Activated naive CD8-positive, alpha-beta T cell treated with anti-CD3 and anti-CD28 coated beads for 36 hours (primary cell): ENCODE data around the gene CSMD2. TPM values are rescaled to one million over a fixed set of nuclear protein-coding genes. Genes with fewer than 3 reads are reported as not detected.

ENCODE experiments used
- DNase-seq: peaks from one replicate; pipeline ENCODE4 v3.0.0; 2021
- H3K27ac Mint-ChIP-seq: one replicate; pipeline ENCODE4 v1.8.0; 2022; ENCODE audit warnings: mild to moderate bottlenecking, moderate library complexity, mixed read lengths
- H3K27me3 Mint-ChIP-seq: one replicate; pipeline ENCODE4 v1.8.0; 2022; ENCODE audit warnings: mild to moderate bottlenecking, mixed read lengths
- H3K36me3 Mint-ChIP-seq: one replicate; pipeline ENCODE4 v1.8.0; 2021; ENCODE audit warnings: mild to moderate bottlenecking, mixed read lengths
- H3K4me1 Mint-ChIP-seq: one replicate; pipeline ENCODE4 v1.8.0; 2021; ENCODE audit warnings: mixed read lengths
- H3K4me3 Mint-ChIP-seq: one replicate; pipeline ENCODE4 v1.8.0; 2022; ENCODE audit warnings: mild to moderate bottlenecking, moderate library complexity, mixed read lengths
- H3K9me3 Mint-ChIP-seq: one replicate; pipeline ENCODE4 v1.8.0; 2022; ENCODE audit warnings: mixed read lengths
- total RNA-seq, 2 experiments: library from RNA; stranded (reverse); gene quantifications; one replicate each; pipeline ENCODE4 v1.2.3, GENCODE V29; 2021

Gene CSMD2
- total RNA-seq, 2 experiments from 2014 or later = not detected

DNA sequence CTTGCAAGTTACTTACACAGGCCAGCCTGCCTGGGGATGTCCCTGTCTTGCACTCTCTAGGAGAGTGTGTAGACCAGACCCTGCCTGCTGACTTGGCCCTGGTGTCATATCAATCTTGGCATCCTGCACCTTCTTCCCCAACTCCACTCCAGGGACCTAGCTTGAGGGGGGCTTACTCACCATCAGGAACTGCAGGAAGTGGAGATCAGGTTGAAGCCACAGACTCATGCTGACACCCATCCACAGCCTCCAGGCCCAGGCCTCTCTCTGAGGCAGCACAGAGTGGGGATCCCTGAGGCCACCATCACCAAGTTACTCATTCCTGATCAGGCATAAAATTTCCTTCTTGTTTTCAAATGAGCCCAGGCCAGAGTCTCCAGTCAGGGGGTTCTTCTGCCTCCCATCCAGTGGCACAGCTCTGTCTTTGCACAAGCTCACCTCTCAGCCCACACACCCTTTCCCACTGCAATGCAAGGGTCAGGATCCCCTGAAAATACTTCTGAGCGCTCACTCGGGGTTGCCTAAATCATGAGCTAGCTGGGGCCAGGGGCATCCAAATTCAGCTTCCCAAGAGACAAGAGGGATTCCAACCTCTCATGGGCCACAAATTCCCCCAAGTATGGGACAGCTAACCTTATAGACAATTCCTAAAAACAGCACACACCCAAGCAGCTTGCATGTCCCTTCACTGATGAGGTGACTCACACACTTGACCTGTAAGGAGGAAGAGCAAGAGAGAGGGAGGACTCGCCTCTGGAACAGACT, 33.5 kb downstream of the CSMD2 start:
- Mint-ChIP-seq H3K36me3 (no peaks in the 10 kb centered on the region), H3K4me3 (no peak overlapping the region), H3K9me3 (no peaks in the 10 kb centered on the region), H3K4me1 (no peaks in the 10 kb centered on the region), H3K27ac (no peak overlapping the region), H3K27me3 (peaks cover 17% of the 10 kb centered on the region)
- no peak for DNase-seq

DNA sequence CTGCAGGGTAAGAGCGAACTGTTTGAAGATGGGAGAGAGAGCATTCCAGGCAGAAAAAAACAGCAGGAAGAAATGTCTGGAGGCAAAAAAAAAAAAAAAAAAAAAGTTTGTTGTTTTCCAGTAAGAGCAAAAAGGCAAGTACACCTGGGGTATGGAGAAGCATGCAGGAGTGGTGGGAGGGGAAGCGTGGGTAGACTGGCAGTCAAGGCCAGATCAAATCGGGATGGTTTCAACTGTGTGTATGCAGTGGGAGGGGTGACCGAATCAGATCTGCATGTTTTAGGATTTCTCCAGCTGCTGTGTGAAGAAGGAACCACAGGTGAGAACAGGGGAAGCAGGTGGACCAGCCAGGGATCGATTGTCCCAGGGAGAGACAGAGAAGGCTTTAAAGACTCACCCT, 34.7 kb downstream of the CSMD2 start:
- no peak for DNase-seq
- no peak overlapping the region for H3K27ac Mint-ChIP-seq
- peaks cover 17% of the 10 kb centered on the region for H3K27me3 Mint-ChIP-seq
- no peaks in the 10 kb centered on the region for H3K9me3 Mint-ChIP-seq
- no peaks in the 10 kb centered on the region for H3K4me1 Mint-ChIP-seq
- no peaks in the 10 kb centered on the region for H3K36me3 Mint-ChIP-seq
- no peak overlapping the region for H3K4me3 Mint-ChIP-seq

DNA sequence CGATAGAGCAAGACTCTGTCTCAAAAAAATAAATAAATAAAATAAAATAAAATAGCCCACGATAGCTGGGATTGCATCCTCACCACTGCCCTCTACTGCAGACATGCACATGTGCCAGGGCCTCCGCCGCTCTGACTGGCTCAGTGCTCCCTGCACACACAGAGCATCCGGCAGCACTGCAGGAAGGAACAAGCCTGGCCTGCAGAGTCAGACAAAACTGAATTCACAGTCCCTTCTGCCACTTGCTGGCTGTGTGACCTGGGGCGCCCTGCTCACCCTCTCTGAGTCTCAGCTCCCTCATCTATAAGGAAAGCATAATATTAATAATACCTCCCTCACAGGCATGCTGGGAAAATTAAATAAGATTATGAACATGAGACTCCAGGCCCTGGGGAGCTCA, 35.4 kb downstream of the CSMD2 start:
- Mint-ChIP-seq H3K4me1 (no peaks in the 10 kb centered on the region), H3K36me3 (no peaks in the 10 kb centered on the region), H3K27ac (no peak overlapping the region), H3K4me3 (no peak overlapping the region), H3K27me3 (peaks cover 21% of the 10 kb centered on the region), H3K9me3 (no peaks in the 10 kb centered on the region)
- DNase-seq = no peak

DNA sequence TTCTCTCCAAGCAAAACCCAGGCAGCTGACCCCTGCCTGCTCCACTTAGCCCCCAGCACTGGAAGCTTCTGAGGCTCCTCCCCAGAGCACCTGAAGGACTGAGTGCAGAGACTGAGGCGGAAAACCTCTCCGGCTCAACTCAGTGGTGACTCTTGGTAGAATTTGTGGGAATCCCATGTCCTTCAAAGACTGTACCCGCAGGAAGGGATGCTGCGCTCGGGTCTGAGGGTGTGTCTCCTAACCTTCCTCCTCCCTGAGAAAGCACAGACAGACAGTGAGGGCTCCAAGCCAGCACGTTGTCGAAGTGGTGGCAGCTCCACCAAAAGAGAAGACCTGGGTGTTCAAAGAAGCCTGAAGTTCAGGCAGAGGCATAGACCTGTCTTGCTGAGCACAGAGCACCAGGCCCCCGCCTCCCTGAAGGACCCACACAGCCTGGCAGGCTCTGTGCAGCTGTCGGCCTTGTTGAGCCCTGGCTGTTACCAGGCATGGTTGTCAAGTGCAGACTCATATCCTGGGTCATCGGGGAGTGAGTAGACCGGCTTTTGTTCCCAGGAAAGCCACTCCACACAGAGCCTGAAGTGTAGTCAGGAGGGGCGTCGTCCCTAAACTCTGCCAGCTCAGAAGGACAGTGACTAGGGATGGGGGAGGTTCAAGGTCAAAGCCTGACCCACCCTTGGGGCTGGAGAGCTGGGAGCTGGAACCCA, 36.7 kb downstream of the CSMD2 start:
- no peak overlapping the region for H3K27ac Mint-ChIP-seq
- no peak overlapping the region for H3K4me3 Mint-ChIP-seq
- H3K27me3 Mint-ChIP-seq = peaks cover 21% of the 10 kb centered on the region
- H3K4me1 Mint-ChIP-seq = no peaks in the 10 kb centered on the region
- no peaks in the 10 kb centered on the region for H3K36me3 Mint-ChIP-seq
- no peak for DNase-seq
- no peaks in the 10 kb centered on the region for H3K9me3 Mint-ChIP-seq

DNA sequence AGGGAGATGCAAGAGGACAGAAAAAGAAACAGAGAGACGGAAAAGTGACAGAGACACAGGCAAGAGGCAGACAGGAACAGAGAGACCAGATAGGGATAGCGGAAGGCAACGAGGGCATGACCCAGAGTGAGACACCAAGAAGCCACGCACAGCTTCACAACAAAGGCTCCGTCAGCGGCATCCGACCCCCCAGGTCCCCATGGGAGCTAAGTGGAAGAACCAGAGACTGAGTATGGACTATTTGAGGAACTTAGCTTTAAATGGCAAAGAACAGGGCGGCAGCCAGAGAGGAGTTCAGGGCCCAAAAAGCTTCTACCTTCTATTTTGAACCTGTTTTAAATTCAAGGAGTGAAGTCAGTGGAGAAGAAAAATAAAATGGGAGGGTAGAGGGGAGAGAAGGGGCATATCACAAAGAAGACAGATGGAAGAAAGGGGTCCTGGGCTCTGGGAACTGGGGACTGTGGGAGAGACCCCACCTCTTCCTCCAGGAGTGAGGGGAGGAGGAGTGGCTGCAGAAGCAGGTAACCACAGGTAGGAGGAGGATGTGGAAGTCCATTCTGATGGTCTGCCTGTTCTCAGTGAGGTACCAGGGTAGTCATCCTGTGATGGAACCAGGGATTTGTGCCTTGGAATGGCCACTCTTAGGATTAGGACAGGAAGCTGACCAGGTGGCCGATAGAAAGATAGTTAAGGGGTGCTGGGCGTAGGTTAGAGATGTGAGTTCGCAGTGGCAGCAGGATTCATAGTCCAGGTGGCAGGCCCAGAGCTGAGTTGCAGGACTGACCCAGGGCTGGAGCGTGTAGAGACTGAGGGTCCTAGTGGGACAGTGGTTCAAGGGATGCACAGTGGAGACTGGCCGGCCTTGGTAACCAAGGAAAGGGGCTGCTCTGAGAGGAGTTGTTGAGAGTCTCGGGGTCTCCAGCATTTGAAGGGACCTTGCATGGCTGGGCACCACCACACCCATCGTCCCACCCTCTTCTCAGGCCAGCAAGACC, 37.7 kb downstream of the CSMD2 start:
- H3K27ac Mint-ChIP-seq = no peak overlapping the region
- no peaks in the 10 kb centered on the region for H3K4me1 Mint-ChIP-seq
- no peak overlapping the region for H3K4me3 Mint-ChIP-seq
- H3K9me3 Mint-ChIP-seq = no peaks in the 10 kb centered on the region
- no peak for DNase-seq
- peaks cover 20% of the 10 kb centered on the region for H3K27me3 Mint-ChIP-seq
- no peaks in the 10 kb centered on the region for H3K36me3 Mint-ChIP-seq

DNA sequence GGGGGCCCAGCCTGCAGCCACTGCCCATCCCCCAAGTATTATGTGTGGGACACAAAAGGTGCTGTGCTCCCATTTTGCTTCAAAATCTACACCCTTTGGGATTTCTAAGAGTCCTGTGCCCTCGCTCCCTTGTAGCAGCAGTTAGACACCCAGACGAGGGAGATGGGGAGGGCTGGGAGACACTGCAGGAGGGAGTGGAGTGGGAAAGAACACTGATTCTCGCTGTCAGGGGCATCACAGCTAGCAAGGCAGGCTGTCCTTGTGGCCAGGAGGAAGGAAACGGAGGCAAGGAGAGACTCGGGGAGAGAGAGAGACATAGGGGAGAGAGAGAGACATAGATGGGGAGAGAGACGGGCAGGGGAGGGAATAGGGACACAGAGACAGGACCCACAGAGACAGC, 38.5 kb downstream of the CSMD2 start:
- no peaks in the 10 kb centered on the region for H3K4me1 Mint-ChIP-seq

DNA sequence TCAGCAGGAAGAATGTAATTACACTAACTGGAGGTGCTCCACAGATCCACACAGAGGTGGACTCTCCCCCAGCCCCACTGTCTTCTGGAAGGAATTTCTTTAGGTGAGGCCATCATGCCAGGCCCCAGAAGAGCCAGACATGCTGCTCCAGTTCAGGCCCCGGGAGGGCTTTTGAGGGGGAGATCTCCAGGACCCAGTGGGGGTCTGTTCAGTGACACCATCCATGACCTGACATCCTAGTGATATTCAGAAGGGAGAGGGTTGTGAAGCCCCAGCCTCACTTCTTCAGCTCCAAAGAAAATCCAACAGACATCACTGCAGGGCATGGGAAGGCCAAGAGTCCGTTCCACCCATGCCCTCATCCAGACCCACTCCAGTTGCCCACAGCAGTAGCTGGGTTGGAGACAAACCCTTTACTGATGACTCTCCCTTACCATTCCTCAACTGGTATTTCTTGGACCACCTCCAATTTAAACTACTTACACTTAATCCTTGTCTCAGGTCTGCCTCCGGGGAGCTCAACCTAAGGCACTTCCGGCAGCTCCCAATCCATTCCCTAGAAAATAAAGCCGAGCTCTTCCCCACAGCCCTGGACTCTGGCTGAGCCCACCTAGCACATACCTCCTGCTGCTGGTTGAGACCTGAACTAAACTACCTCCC, 39.2 kb downstream of the CSMD2 start:
- Mint-ChIP-seq H3K36me3 (no peaks in the 10 kb centered on the region), H3K27ac (no peak overlapping the region), H3K27me3 (peaks cover 21% of the 10 kb centered on the region), H3K4me1 (no peaks in the 10 kb centered on the region), H3K4me3 (no peak overlapping the region), H3K9me3 (no peaks in the 10 kb centered on the region)
- no peak for DNase-seq

More for the DNA sequence above, 38.5 kb downstream of the CSMD2 start:
- DNase-seq = no peak
- Mint-ChIP-seq H3K36me3 (no peaks in the 10 kb centered on the region), H3K27me3 (peaks cover 21% of the 10 kb centered on the region), H3K4me3 (no peak overlapping the region), H3K9me3 (no peaks in the 10 kb centered on the region), H3K27ac (no peak overlapping the region)

DNA sequence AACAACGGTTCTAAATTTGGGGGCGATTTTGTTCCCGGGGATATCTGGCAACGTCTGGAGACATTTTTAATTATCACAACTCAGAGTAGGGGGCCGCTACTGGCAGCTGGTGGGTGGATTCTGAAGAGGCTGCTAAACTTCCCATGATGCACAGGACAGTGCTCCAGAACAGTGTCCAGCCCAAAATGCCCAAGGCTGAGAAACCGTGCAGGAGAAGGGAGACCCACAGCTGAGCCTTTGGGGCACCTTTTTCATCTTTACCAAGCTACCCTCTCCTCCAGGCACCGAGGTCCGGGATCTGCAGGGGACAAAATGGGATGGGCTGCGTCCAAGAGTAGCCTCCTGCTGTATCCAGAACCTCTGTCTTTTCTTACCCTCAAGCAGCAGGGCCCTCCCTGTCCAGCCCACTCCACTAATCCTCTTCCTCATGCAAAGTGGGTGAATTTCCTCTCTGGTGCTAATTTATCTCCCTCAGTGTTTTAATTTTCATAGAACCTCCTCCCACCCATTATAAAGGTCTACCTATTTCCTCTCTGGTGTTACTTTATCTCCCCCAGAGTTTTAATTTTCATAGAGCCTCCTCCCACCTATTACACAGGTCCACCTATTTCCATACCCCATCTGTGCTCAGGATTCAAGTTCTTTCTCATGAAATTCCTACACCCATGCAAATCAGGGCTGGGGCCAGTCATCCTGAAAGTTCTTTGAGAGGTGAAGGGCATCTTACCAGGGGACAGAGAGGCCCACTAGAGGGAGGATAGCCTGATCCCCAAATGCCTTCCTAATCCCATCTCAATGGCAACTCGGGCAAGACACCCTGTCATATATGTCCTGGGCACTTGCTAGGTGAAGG, 42.7 kb downstream of the CSMD2 start:
- H3K4me3 Mint-ChIP-seq = no peak overlapping the region
- no peaks in the 10 kb centered on the region for H3K36me3 Mint-ChIP-seq
- no peak overlapping the region for H3K27ac Mint-ChIP-seq
- DNase-seq = no peak
- H3K27me3 Mint-ChIP-seq = peaks cover 15% of the 10 kb centered on the region
- H3K4me1 Mint-ChIP-seq = no peaks in the 10 kb centered on the region
- H3K9me3 Mint-ChIP-seq = peaks cover 8% of the 10 kb centered on the region

DNA sequence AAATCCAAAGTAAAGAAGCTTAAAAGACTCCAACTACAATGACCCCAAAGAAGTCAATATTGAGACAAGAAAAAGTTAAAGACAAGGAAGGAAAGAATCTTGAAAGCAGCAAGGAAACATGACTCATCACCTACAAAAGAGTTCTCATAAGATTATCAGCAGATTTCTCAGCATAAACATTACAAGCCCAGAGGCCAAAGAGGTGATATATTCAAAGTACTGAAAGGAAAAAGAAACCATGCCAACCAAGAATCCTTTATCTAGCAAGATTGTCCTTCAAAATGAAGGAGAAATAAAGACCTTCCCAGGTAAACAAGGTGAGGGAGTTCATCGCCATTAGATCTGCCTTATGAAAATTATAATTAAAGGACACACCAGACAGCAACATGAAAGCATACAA, 49.8 kb downstream of the CSMD2 start:
- H3K27me3 Mint-ChIP-seq = no peaks in the 10 kb centered on the region
- H3K4me3 Mint-ChIP-seq = no peak overlapping the region
- H3K27ac Mint-ChIP-seq = no peak overlapping the region

DNA sequence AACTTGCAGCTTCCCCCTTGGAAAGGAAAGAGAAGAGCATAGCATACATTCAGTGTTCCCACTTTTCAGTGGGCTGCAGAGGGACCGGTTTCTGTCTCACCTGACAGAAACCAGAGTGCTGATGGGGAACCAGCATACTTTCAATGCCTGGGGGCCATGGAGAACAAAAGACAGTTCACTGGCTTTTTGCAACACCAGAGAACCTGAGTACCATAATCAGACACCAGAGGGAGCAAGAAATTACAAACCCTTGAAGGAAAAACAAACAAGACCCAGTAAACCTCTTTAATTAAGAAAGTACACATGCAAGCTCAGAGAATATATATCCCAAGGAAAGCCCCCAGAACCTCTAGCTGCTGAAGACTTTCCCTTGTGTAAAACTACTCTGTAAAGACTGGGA, 51.1 kb downstream of the CSMD2 start:
- H3K9me3 Mint-ChIP-seq = peaks cover 23% of the 10 kb centered on the region
- peaks cover 1% of the 10 kb centered on the region for H3K36me3 Mint-ChIP-seq
- DNase-seq = no peak
- H3K27ac Mint-ChIP-seq = no peak overlapping the region
- H3K4me1 Mint-ChIP-seq = no peaks in the 10 kb centered on the region
- no peak overlapping the region for H3K4me3 Mint-ChIP-seq
- no peaks in the 10 kb centered on the region for H3K27me3 Mint-ChIP-seq

More for the DNA sequence above, 49.8 kb downstream of the CSMD2 start:
- Mint-ChIP-seq H3K9me3 (peaks cover 26% of the 10 kb centered on the region), H3K4me1 (no peaks in the 10 kb centered on the region), H3K36me3 (peaks cover 1% of the 10 kb centered on the region)
- DNase-seq = no peak

DNA sequence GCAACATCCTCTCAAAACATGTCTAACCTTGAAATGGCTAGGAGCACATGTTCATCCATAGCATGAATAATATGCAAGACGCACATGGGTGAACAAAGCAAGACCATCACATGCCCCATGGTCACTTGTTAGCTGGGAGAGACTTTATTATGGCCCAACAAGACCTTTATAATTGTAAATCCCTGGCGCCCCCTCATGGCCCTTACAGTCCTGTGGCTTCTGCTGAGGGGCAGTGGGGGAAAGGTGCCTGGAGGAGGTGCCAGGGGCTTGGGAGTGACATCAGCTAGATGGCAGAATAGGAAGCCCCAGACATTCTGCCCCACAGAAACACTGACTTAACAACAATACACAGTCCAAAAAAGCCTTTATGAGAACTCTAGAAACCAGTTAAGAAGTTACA, 51.7 kb downstream of the CSMD2 start:
- DNase-seq = no peak
- H3K4me3 Mint-ChIP-seq = no peak overlapping the region
- H3K4me1 Mint-ChIP-seq = no peaks in the 10 kb centered on the region
- no peaks in the 10 kb centered on the region for H3K27me3 Mint-ChIP-seq
- H3K36me3 Mint-ChIP-seq = peaks cover 1% of the 10 kb centered on the region
- peaks cover 18% of the 10 kb centered on the region for H3K9me3 Mint-ChIP-seq
- no peak overlapping the region for H3K27ac Mint-ChIP-seq

DNA sequence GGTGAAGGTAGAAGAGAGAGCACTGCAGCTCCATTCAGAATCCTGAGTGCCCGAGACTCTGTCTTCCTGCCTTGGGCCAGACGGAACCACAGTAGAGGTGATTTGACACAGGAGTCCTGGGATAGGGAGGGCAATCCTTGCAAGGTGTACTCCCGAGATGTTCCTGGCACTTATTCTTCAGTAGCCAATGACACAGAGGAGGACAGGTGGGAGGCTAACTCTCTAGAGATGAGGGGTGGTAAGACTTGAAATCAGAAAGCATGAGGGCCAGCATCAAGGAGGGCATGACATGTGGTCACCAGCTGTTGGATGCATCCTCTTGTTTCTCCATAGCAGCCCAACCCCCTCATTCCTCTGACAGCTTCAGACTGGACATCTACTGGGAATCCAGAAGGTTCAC, 56.3 kb downstream of the CSMD2 start:
- DNase-seq = no peak
- Mint-ChIP-seq H3K4me1 (no peaks in the 10 kb centered on the region), H3K36me3 (no peaks in the 10 kb centered on the region), H3K27me3 (peaks cover 13% of the 10 kb centered on the region), H3K4me3 (no peak overlapping the region), H3K9me3 (peaks cover 2% of the 10 kb centered on the region), H3K27ac (no peak overlapping the region)

DNA sequence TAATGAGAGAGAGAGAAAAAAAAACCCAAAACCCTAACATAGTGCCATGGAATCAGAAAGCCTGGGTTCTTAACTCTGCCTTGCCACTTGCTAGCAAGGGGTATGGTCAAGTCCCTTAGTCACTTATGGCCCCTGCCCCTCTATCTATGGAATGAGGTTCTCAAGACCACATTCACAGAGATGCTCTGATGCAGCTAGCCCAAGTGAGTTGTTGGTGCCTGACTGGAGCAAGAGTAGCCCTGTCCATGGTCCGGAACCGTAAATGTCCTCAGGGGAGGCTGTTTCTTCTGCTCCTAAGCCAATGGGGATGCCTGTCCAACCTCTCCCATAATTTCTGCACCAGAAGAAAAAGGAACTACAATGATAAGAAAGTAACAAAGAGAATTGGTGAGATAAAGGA, 56.8 kb downstream of the CSMD2 start:
- no peaks in the 10 kb centered on the region for H3K36me3 Mint-ChIP-seq
- no peaks in the 10 kb centered on the region for H3K9me3 Mint-ChIP-seq
- H3K27ac Mint-ChIP-seq = no peak overlapping the region
- H3K27me3 Mint-ChIP-seq = peaks cover 13% of the 10 kb centered on the region
- H3K4me1 Mint-ChIP-seq = no peaks in the 10 kb centered on the region
- no peak for DNase-seq
- H3K4me3 Mint-ChIP-seq = no peak overlapping the region

DNA sequence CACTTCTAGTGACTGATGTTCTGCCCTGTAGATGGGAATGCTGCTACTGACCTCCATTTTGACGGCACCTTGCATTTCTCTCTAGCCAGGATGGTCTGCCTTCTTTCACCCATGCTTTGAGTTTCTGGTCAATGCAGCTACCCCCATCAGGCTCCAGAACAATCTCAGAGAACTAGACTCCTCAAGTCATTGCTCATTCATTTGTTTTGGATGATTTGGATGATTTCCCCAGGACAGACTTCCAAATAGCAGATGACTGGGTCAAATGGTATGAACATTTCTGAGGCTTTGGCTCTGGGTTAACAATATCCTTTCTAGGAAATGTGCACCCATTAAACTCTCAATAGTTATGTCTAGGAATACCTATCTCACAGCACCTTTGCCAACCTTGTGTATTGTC, 63.9 kb downstream of the CSMD2 start:
- DNase-seq = no peak
- Mint-ChIP-seq H3K4me3 (no peak overlapping the region), H3K27ac (no peak overlapping the region), H3K9me3 (no peaks in the 10 kb centered on the region), H3K4me1 (no peaks in the 10 kb centered on the region), H3K27me3 (peaks cover 19% of the 10 kb centered on the region), H3K36me3 (no peaks in the 10 kb centered on the region)
